Loucy (cell line): ENCODE results near the gene SERP2.

ENCODE experiments used
- CTCF ChIP-seq: fragments of 200-600 bp; sonication (generic); conservative IDR thresholded peaks from 2 replicates; pipeline ENCODE4 v1.5.1; 2014; ENCODE audit warnings: mild to moderate bottlenecking, antibody characterized with exemption, low read length
- EZH2phosphoT487 ChIP-seq: fragments of 200-600 bp; IDR thresholded peaks from 2 replicates; pipeline ENCODE4 v1.6.1; 2018; ENCODE audit warnings: antibody characterized with exemption, mild to moderate bottlenecking, moderate library complexity, borderline replicate concordance

GRCh38 chr13:44340508-44340907 is 33.1 kb upstream of the SERP2 start:
- TF ChIP-seq CTCF: no peak
- TF ChIP-seq EZH2phosphoT487: no peak
